HL-60 (cell line): Measurements from ENCODE around the gene FOXM1.
"Not testable (repeated sequence)": the region's sequence is repeated elsewhere in the genome, so short reads cannot be mapped to it uniquely, and the experiment has no call there.

Experiments
- DNase-seq, 2 experiments: peaks; one replicate each; pipeline ENCODE4 v3.0.0-alpha.2; 2010 to 2020; ENCODE audit warnings: low read depth in 1 of 2, low spot score in 1 of 2
- H3K27ac ChIP-seq: fragments of 250-450 bp; sonication (Bioruptor Pico); replicated peaks from 2 replicates; pipeline ENCODE4 v1.5.1; 2020; ENCODE audit warnings: mild to moderate bottlenecking, moderate library complexity
- H3K27me3 ChIP-seq: fragments of 250-450 bp; sonication (Bioruptor Pico); 2 replicates; pipeline ENCODE4 v1.5.1; 2021; ENCODE audit warnings: mild to moderate bottlenecking, moderate library complexity; ENCODE audit not compliant: insufficient read depth, poor library complexity, severe bottlenecking
- H3K4me3 ChIP-seq: replicated peaks from 2 replicates; pipeline ENCODE4 v1.5.1; 2011; ENCODE audit warnings: mild to moderate bottlenecking, control low read depth, low read length; ENCODE audit not compliant: insufficient read depth
- GABPA ChIP-seq: IDR thresholded peaks from 2 replicates; pipeline ENCODE4 v1.6.1; 2012; ENCODE audit warnings: low read depth
- POLR2AphosphoS5 ChIP-seq: IDR thresholded peaks from 2 replicates; pipeline ENCODE4 v1.6.1; 2012; ENCODE audit warnings: low read depth
- SPI1 ChIP-seq: IDR thresholded peaks from 2 replicates; pipeline ENCODE4 v1.6.1; 2012; ENCODE audit warnings: low read depth, mild to moderate bottlenecking, borderline replicate concordance
- TF ChIP-seq, protein P1 (sequence below): IDR thresholded peaks from one replicate; pipeline ENCODE4 v1.5.1; 2011; ENCODE audit warnings: low read length, control low read depth, inconsistent platforms; ENCODE audit not compliant: insufficient read depth
- TF ChIP-seq, protein P2 (sequence below): IDR thresholded peaks from 2 replicates; pipeline ENCODE4 v1.6.1; 2012; ENCODE audit warnings: low read depth; ENCODE audit not compliant: insufficient replicate concordance

The FOXM1 gene

DNA sequence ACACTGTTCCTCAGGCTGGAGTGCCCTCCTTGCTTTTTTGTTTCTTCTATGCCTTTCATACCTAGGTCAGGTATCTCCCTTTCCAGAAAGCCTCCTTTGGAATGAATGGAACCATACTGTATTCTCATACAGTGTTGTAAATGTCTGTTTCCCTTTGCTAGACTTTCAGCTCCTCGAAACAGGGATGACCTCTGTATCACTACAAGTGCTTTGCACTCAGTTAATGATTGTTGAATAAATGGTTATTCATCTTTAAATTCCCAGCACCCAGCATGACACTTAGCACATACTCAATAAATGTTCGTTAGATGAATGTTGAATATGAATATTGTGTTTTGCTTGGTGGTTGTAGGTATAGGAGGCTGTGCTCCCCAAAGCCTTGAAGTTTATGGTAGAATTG, 7.8 kb upstream of the FOXM1 start:
- TF ChIP-seq GABPA (no peak), POLR2AphosphoS5 (no peak)
- Histone ChIP-seq H3K27ac (no peak overlapping the region), H3K4me3 (no peak overlapping the region), H3K27me3 (no peaks in the 10 kb centered on the region)
- no peak for DNase-seq

- Histone ChIP-seq H3K27me3 (no peaks in the 10 kb centered on the region), H3K4me3 (no peak overlapping the region), H3K27ac (no peak overlapping the region)
- TF ChIP-seq, protein P1, sequence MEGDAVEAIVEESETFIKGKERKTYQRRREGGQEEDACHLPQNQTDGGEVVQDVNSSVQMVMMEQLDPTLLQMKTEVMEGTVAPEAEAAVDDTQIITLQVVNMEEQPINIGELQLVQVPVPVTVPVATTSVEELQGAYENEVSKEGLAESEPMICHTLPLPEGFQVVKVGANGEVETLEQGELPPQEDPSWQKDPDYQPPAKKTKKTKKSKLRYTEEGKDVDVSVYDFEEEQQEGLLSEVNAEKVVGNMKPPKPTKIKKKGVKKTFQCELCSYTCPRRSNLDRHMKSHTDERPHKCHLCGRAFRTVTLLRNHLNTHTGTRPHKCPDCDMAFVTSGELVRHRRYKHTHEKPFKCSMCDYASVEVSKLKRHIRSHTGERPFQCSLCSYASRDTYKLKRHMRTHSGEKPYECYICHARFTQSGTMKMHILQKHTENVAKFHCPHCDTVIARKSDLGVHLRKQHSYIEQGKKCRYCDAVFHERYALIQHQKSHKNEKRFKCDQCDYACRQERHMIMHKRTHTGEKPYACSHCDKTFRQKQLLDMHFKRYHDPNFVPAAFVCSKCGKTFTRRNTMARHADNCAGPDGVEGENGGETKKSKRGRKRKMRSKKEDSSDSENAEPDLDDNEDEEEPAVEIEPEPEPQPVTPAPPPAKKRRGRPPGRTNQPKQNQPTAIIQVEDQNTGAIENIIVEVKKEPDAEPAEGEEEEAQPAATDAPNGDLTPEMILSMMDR = no peak
- TF ChIP-seq, protein P2, sequence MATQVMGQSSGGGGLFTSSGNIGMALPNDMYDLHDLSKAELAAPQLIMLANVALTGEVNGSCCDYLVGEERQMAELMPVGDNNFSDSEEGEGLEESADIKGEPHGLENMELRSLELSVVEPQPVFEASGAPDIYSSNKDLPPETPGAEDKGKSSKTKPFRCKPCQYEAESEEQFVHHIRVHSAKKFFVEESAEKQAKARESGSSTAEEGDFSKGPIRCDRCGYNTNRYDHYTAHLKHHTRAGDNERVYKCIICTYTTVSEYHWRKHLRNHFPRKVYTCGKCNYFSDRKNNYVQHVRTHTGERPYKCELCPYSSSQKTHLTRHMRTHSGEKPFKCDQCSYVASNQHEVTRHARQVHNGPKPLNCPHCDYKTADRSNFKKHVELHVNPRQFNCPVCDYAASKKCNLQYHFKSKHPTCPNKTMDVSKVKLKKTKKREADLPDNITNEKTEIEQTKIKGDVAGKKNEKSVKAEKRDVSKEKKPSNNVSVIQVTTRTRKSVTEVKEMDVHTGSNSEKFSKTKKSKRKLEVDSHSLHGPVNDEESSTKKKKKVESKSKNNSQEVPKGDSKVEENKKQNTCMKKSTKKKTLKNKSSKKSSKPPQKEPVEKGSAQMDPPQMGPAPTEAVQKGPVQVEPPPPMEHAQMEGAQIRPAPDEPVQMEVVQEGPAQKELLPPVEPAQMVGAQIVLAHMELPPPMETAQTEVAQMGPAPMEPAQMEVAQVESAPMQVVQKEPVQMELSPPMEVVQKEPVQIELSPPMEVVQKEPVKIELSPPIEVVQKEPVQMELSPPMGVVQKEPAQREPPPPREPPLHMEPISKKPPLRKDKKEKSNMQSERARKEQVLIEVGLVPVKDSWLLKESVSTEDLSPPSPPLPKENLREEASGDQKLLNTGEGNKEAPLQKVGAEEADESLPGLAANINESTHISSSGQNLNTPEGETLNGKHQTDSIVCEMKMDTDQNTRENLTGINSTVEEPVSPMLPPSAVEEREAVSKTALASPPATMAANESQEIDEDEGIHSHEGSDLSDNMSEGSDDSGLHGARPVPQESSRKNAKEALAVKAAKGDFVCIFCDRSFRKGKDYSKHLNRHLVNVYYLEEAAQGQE = no peak
- no peak for TF ChIP-seq SPI1
- TF ChIP-seq GABPA = no peak
- no peak for DNase-seq
Observed at GRCh38 chr12:2879853-2880252, 2.9 kb upstream of the FOXM1 start.

GRCh38 chr12:2877953-2878732, 1.2 kb upstream of the FOXM1 start:
- Histone ChIP-seq H3K27me3 (no peaks in the 10 kb centered on the region), H3K4me3 (peak overlapping the region; percentile 80), H3K27ac (peak overlapping the region; percentile 95)
- TF ChIP-seq GABPA (no peak), SPI1 (peak; percentile 40; the same call in 1 of the 2 replicates), POLR2AphosphoS5 (no peak)
- TF ChIP-seq, protein P2 = no peak
- TF ChIP-seq, protein P1 = no peak
- DNase-seq = peak in 1 of 2 experiments; percentile 68

- TF ChIP-seq GABPA (no peak), POLR2AphosphoS5 (no peak; the same call in 1 of the 2 replicates), SPI1 (no peak)
- TF ChIP-seq, protein P1 = no peak
- TF ChIP-seq, protein P2 = no peak
- no peaks in the 10 kb centered on the region for H3K27me3 ChIP-seq
- peak in 1 of 2 experiments; percentile 34 for DNase-seq
- peak overlapping the region; percentile 80 for H3K4me3 ChIP-seq
- peak overlapping the region; percentile 95 for H3K27ac ChIP-seq
Observed at GRCh38 chr12:2876431-2877046, 435 bp downstream of the FOXM1 start.

DNA sequence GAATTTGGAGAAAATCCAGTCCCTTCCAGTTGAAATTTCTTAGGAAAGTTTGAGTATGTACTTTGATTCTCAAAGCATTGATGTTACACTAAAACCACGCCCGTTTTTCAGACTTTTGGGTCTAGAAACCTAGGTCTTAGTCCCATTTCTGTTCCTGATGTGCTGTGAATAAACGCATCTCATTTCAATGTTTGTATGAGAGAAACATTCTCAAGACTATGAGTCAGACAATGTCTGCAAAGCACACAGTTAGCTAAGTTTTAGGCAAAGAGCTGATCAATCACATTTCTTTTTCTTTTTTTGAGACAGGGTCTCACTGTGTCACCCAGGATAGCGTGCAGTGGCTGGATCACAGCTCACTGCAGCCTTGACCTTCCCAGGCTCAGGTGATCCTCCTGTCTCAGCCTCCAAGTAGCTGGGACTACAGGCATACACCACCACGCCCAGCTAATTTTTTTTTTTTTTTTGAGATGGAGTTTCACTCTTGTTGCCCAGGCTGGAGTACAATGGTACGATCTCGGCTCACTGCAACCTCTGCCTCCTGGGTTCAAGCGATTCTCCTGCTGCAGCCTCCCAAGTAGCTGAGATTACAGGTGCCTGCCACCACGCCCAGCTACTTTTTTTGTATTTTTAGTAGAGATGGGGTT, 7.9 kb downstream of the FOXM1 start:
- H3K27ac ChIP-seq, DNase-seq, H3K4me3 ChIP-seq, H3K27me3 ChIP-seq: not testable (repeated sequence)
